RWPE2 (cell line): ENCODE results near the gene TFDP3.

Source experiments
- ATAC-seq: fragments of 200-7000 bp; cut with Tn5 transposase; 3 replicates; pipeline ENCODE4 v1.9.1; 2021; ENCODE audit warnings: low read depth
- DNase-seq: peaks from one replicate; pipeline ENCODE4 v3.0.0-alpha.2; 2020; ENCODE audit warnings: low spot score
- H3K27ac ChIP-seq: fragments of 450-650 bp; 2 replicates; pipeline ENCODE4 v1.5.1; 2017; ENCODE audit warnings: mild to moderate bottlenecking; ENCODE audit not compliant: poor library complexity, severe bottlenecking
- H3K27me3 ChIP-seq: fragments of 250-450 bp; sonication (Bioruptor Pico); 2 replicates; pipeline ENCODE4 v1.5.1; 2021; ENCODE audit warnings: mild to moderate bottlenecking, moderate library complexity; ENCODE audit not compliant: insufficient read depth, poor library complexity, severe bottlenecking
- H3K36me3 ChIP-seq: fragments of 250-450 bp; sonication (Bioruptor Pico); 2 replicates; pipeline ENCODE4 v1.5.1; 2020; ENCODE audit warnings: low read depth, mild to moderate bottlenecking, moderate library complexity
- H3K4me1 ChIP-seq: fragments of 250-450 bp; sonication (Bioruptor Pico); 2 replicates; pipeline ENCODE4 v1.5.1; 2021; ENCODE audit warnings: mild to moderate bottlenecking, moderate library complexity; ENCODE audit not compliant: insufficient read depth, poor library complexity, severe bottlenecking
- H3K4me3 ChIP-seq: fragments of 250-450 bp; sonication (Bioruptor Pico); 2 replicates; pipeline ENCODE4 v1.5.1; 2021; ENCODE audit warnings: mild to moderate bottlenecking, moderate library complexity; ENCODE audit not compliant: severe bottlenecking
- H3K9me3 ChIP-seq: fragments of 250-450 bp; sonication (Bioruptor Pico); 2 replicates; pipeline ENCODE4 v1.5.1; 2021; ENCODE audit warnings: mild to moderate bottlenecking, moderate library complexity; ENCODE audit not compliant: severe bottlenecking
- CTCF ChIP-seq: fragments of 450-650 bp; IDR thresholded peaks from one replicate; pipeline ENCODE4 v1.5.1; 2017; ENCODE audit warnings: mild to moderate bottlenecking, moderate library complexity; ENCODE audit not compliant: poor library complexity, severe bottlenecking

TFDP3 gene

GRCh38 chrX:133246921-133247320, 28.8 kb upstream of the TFDP3 start:
- Histone ChIP-seq H3K27me3 (no peaks in the 10 kb centered on the region), H3K4me1 (no peaks in the 10 kb centered on the region), H3K4me3 (no peak overlapping the region), H3K27ac (no peak overlapping the region), H3K9me3 (no peaks in the 10 kb centered on the region), H3K36me3 (no peaks in the 10 kb centered on the region)
- DNase-seq = no peak
- ATAC-seq = no peak
- no peak for TF ChIP-seq CTCF

GRCh38 chrX:133235830-133236229, 17.7 kb upstream of the TFDP3 start:
- no peak overlapping the region for H3K4me3 ChIP-seq
- no peaks in the 10 kb centered on the region for H3K4me1 ChIP-seq
- no peaks in the 10 kb centered on the region for H3K36me3 ChIP-seq
- H3K27ac ChIP-seq = no peak overlapping the region
- ATAC-seq (no peak), DNase-seq (no peak)
- H3K27me3 ChIP-seq = no peaks in the 10 kb centered on the region
- no peaks in the 10 kb centered on the region for H3K9me3 ChIP-seq
- TF ChIP-seq CTCF = no peak

- no peak for DNase-seq
- no peak overlapping the region for H3K27ac ChIP-seq
- H3K4me1 ChIP-seq = peaks cover 6% of the 10 kb centered on the region
- TF ChIP-seq CTCF = no peak
- no peaks in the 10 kb centered on the region for H3K27me3 ChIP-seq
- ATAC-seq = 0 out of 3 replicates have a peak, but pooled peaks have one; percentile 22
- H3K9me3 ChIP-seq = no peaks in the 10 kb centered on the region
- H3K4me3 ChIP-seq = no peak overlapping the region
- no peaks in the 10 kb centered on the region for H3K36me3 ChIP-seq
These were observed 14.2 kb upstream of the TFDP3 start for GRCh38 chrX:133232331-133232730.

- Histone ChIP-seq H3K4me1 (peaks cover 6% of the 10 kb centered on the region), H3K36me3 (no peaks in the 10 kb centered on the region), H3K27ac (peak overlapping the region; percentile 16), H3K27me3 (no peaks in the 10 kb centered on the region), H3K9me3 (no peaks in the 10 kb centered on the region), H3K4me3 (no peak overlapping the region)
- no peak for TF ChIP-seq CTCF
- peak; percentile 99 for ATAC-seq
- DNase-seq = no peak
These were observed 11.2 kb upstream of the TFDP3 start for GRCh38 chrX:133229361-133229760.

GRCh38 chrX:133215747-133216146, 2.4 kb downstream of the TFDP3 start:
- DNase-seq (no peak), ATAC-seq (0 out of 3 replicates have a peak, but pooled peaks have one; percentile 35)
- no peak overlapping the region for H3K4me3 ChIP-seq
- no peak overlapping the region for H3K27ac ChIP-seq
- H3K4me1 ChIP-seq = no peaks in the 10 kb centered on the region
- TF ChIP-seq CTCF = peak; percentile 37
- no peaks in the 10 kb centered on the region for H3K36me3 ChIP-seq
- H3K27me3 ChIP-seq = no peaks in the 10 kb centered on the region
- no peaks in the 10 kb centered on the region for H3K9me3 ChIP-seq
